Measurements from ENCODE around the gene CDKN2A. TPM values are rescaled to one million over a fixed set of nuclear protein-coding genes. Genes with fewer than 3 reads are reported as not detected.

Gene CDKN2A
- total RNA-seq, 1 experiment from 2014 or later, result 282 TPM

- H3K4me2 ChIP-seq, result peak within 1 kb of the TSS; percentile 92
- TSS peak; percentile 60 for BruUV-seq (replicated peaks)
- H3K4me1 ChIP-seq (replicated peaks; ENCODE audit: insufficient read depth), result peaks cover 29% of the 10 kb centered on the region
- peak; percentile 86 to 94 for DNase-seq
- TF ChIP-seq EZH2 (IDR thresholded peaks at IDR 0.05; ENCODE audit: low read depth) (no peak), CTCF (conservative IDR thresholded peaks at IDR 0.05) (peak; percentile 82)
- peaks cover 11% of the 10 kb centered on the region for H4K20me1 ChIP-seq (ENCODE audit: insufficient read depth)
- H2AFZ ChIP-seq, result peak within 1 kb of the TSS; percentile 71
- H3F3A ChIP-seq (ENCODE audit: insufficient read depth, low read depth), result peaks cover 22% of the 10 kb centered on the region
- peaks cover 66% of the 10 kb centered on the region for H3K79me2 ChIP-seq (ENCODE audit: low read depth)
- intact Hi-C loops (cut with micrococcal nuclease; ENCODE audit: unreplicated experiment), result loop anchor here (1.0 to 5.0 kb wide), 8 partner anchors 30 to 235 kb away; no protein-coding TSS in a partner anchor
- no peaks in the 10 kb centered on the region for H3K27me3 ChIP-seq (ENCODE audit: insufficient read depth, low read depth)
- H3K9me3 ChIP-seq (ENCODE audit: insufficient read depth, low read depth), result no peaks in the 10 kb centered on the region
- H3K27ac ChIP-seq, result peak within 1 kb of the TSS; percentile 92
- no peaks in the 10 kb centered on the region for H3K9me2 ChIP-seq (ENCODE audit: insufficient read depth)
- ChIA-PET POLR2A (ENCODE audit: unreplicated experiment) (interaction anchor here (0.6 to 0.7 kb wide), 8 partner anchors 9 to 494 kb away, joined by 3 to 9 read pairs (median 4); no protein-coding TSS in a partner anchor), CTCF (interaction anchor here (0.6 to 1.8 kb wide), 9 partner anchors 11 to 235 kb away, joined by 3 to 8 read pairs (median 4); partner anchors contain the start of genes CDKN2A and CDKN2B-AS1)
- H3K4me3 ChIP-seq, result peak within 1 kb of the TSS; percentile 100
- peaks cover 29% of the 10 kb centered on the region for H3K36me3 ChIP-seq (ENCODE audit: low read depth)
Observed at GRCh38 chr9:22008717-22009505, 14.7 kb upstream of the CDKN2A start, which contains the start of gene CDKN2B. Gene CDKN2B, minus strand, starts transcription at chr9:22009305. Its CDS starts 352 bp downstream, at chr9:22008953.

GRCh38 chr9:22008384-22008716 lies 14.2 kb upstream of the CDKN2A start:
- no TSS peak for BruUV-seq (replicated peaks)
- no peak for TF ChIP-seq EZH2 (IDR thresholded peaks at IDR 0.05; ENCODE audit: low read depth)
- TF ChIP-seq CTCF (conservative IDR thresholded peaks at IDR 0.05), result no peak
- H2AFZ ChIP-seq, result peak overlapping the region; percentile 68; the same call in 1 of the 2 replicates
- H4K20me1 ChIP-seq (ENCODE audit: insufficient read depth), result peaks cover 11% of the 10 kb centered on the region
- H3K36me3 ChIP-seq (ENCODE audit: low read depth), result peaks cover 33% of the 10 kb centered on the region
- intact Hi-C loops (cut with micrococcal nuclease; ENCODE audit: unreplicated experiment), result loop anchor here (1.0 to 5.0 kb wide), 5 partner anchors 30 to 204 kb away; no protein-coding TSS in a partner anchor
- no peak for DNase-seq
- H3K27ac ChIP-seq, result peak overlapping the region; percentile 92
- H3K4me3 ChIP-seq, result peak overlapping the region; percentile 100
- peak overlapping the region; percentile 92 for H3K4me2 ChIP-seq
- H3K27me3 ChIP-seq (ENCODE audit: insufficient read depth, low read depth), result no peaks in the 10 kb centered on the region
- peaks cover 72% of the 10 kb centered on the region for H3K79me2 ChIP-seq (ENCODE audit: low read depth)
- peaks cover 35% of the 10 kb centered on the region for H3K4me1 ChIP-seq (replicated peaks; ENCODE audit: insufficient read depth)
- H3F3A ChIP-seq (ENCODE audit: insufficient read depth, low read depth), result peaks cover 24% of the 10 kb centered on the region
- CTCF ChIA-PET, result interaction anchor here (0.6 to 1.8 kb wide), 7 partner anchors 10 to 773 kb away, joined by 3 to 8 read pairs (median 3); partner anchors contain the start of genes CDKN2A and CDKN2B-AS1
- no peaks in the 10 kb centered on the region for H3K9me3 ChIP-seq (ENCODE audit: insufficient read depth, low read depth)
- no peaks in the 10 kb centered on the region for H3K9me2 ChIP-seq (ENCODE audit: insufficient read depth)
- POLR2A ChIA-PET (ENCODE audit: unreplicated experiment), result interaction anchor here (0.6 to 0.7 kb wide), 3 partner anchors 14 to 172 kb away, joined by 4 to 6 read pairs (median 4); partner anchors contain the start of genes CDKN2A and CDKN2B-AS1

- peaks cover 32% of the 10 kb centered on the region for H3F3A ChIP-seq (ENCODE audit: insufficient read depth, low read depth)
- peaks cover 32% of the 10 kb centered on the region for H3K36me3 ChIP-seq (ENCODE audit: low read depth)
- H3K4me3 ChIP-seq, result peak overlapping the region; percentile 100
- TF ChIP-seq EZH2 (IDR thresholded peaks at IDR 0.05; ENCODE audit: low read depth) (no peak), CTCF (conservative IDR thresholded peaks at IDR 0.05) (no peak)
- no peak overlapping the region for H3K27ac ChIP-seq
- H3K9me3 ChIP-seq (ENCODE audit: insufficient read depth, low read depth), result no peaks in the 10 kb centered on the region
- CTCF ChIA-PET, result no interaction called here
- H3K4me2 ChIP-seq, result peak overlapping the region; percentile 92
- peaks cover 91% of the 10 kb centered on the region for H3K79me2 ChIP-seq (ENCODE audit: low read depth)
- H3K4me1 ChIP-seq (replicated peaks; ENCODE audit: insufficient read depth), result peaks cover 43% of the 10 kb centered on the region
- DNase-seq, result no peak
- POLR2A ChIA-PET (ENCODE audit: unreplicated experiment), result interaction anchor here (0.5 kb wide), 1 partner anchor 238 kb away, joined by 3 read pairs; no protein-coding TSS in a partner anchor
- no peaks in the 10 kb centered on the region for H3K9me2 ChIP-seq (ENCODE audit: insufficient read depth)
- BruUV-seq (replicated peaks), result no TSS peak
- peaks cover 16% of the 10 kb centered on the region for H4K20me1 ChIP-seq (ENCODE audit: insufficient read depth)
- H2AFZ ChIP-seq, result no peak overlapping the region
- intact Hi-C loops (cut with micrococcal nuclease; ENCODE audit: unreplicated experiment), result loop anchor here (5.0 kb wide), 1 partner anchor 206 kb away; no protein-coding TSS in a partner anchor
- H3K27me3 ChIP-seq (ENCODE audit: insufficient read depth, low read depth), result no peaks in the 10 kb centered on the region
Observed at GRCh38 chr9:22005702-22006606, 11.8 kb upstream of the CDKN2A start.
